ENCODE data around the gene THAP10.

The THAP10 gene

GRCh38 chr15:70853318-70853972 is 38.8 kb downstream of the THAP10 start:
- DNase-seq, result no peak

GRCh38 chr15:70852501-70853317 is 39.5 kb downstream of the THAP10 start:
- no peak for DNase-seq

GRCh38 chr15:70851889-70852288 is 40.3 kb downstream of the THAP10 start:
- DNase-seq, result no peak

GRCh38 chr15:70845602-70846360 is 46.5 kb downstream of the THAP10 start:
- DNase-seq, result no peak

- DNase-seq, result no peak
These were observed 54.8 kb downstream of the THAP10 start for GRCh38 chr15:70837476-70837875.

- no peak for DNase-seq
These were observed 56.4 kb downstream of the THAP10 start for GRCh38 chr15:70835841-70836240.

- DNase-seq, result no peak
These were observed 56.8 kb downstream of the THAP10 start for GRCh38 chr15:70835415-70835814.

GRCh38 chr15:70834999-70835398 is 57.2 kb downstream of the THAP10 start:
- no peak for DNase-seq

GRCh38 chr15:70833861-70834765 is 58.1 kb downstream of the THAP10 start:
- DNase-seq, result no peak

- no peak for DNase-seq
These were observed 58.8 kb downstream of the THAP10 start for GRCh38 chr15:70833422-70833821.

- DNase-seq, result no peak
These were observed 60.1 kb downstream of the THAP10 start for GRCh38 chr15:70832176-70832575.

Measured in NCI-H1436 treated with DMSO at 0.1 percent for 48 hours (cell line).